ENCODE measurements around the gene PALD1. TPM values are rescaled to one million over a fixed set of nuclear protein-coding genes. Genes with fewer than 3 reads are reported as not detected.
A peak's percentile ranks its signal among the peaks of the same experiment; 100 is the strongest.

The PALD1 gene
- total RNA-seq, 1 donor from 2014 or later = 4.1 TPM

- TF ChIP-seq CTCF (IDR thresholded peaks at IDR 0.05) = no peak
- no peaks in the 10 kb centered on the region for H3K9me3 Mint-ChIP-seq (ENCODE audit: low read depth)
- no peak overlapping the region for H3K4me3 Mint-ChIP-seq (ENCODE audit: unreplicated experiment)
- peak; percentile 40 for DNase-seq (ENCODE audit: low spot score)
- H3K27ac Mint-ChIP-seq (ENCODE audit: unreplicated experiment) = no peak overlapping the region
- H3K4me1 Mint-ChIP-seq (ENCODE audit: low read depth) = peaks cover 9% of the 10 kb centered on the region
- H3K27me3 Mint-ChIP-seq (ENCODE audit: low read depth) = no peaks in the 10 kb centered on the region
- H3K36me3 Mint-ChIP-seq (ENCODE audit: low read depth) = no peaks in the 10 kb centered on the region
Observed at GRCh38 chr10:70571236-70571635, 92.7 kb downstream of the PALD1 start.

- Mint-ChIP-seq H3K27ac (ENCODE audit: unreplicated experiment) (no peak overlapping the region), H3K4me3 (ENCODE audit: unreplicated experiment) (no peak overlapping the region), H3K4me1 (ENCODE audit: low read depth) (peaks cover 15% of the 10 kb centered on the region), H3K27me3 (ENCODE audit: low read depth) (no peaks in the 10 kb centered on the region), H3K36me3 (ENCODE audit: low read depth) (no peaks in the 10 kb centered on the region), H3K9me3 (ENCODE audit: low read depth) (no peaks in the 10 kb centered on the region)
- TF ChIP-seq CTCF (IDR thresholded peaks at IDR 0.05) = no peak
- peak; percentile 59 for DNase-seq (ENCODE audit: low spot score)
Observed at GRCh38 chr10:70571636-70572439, 93.3 kb downstream of the PALD1 start.

- Mint-ChIP-seq H3K27me3 (ENCODE audit: low read depth) (no peaks in the 10 kb centered on the region), H3K27ac (ENCODE audit: unreplicated experiment) (no peak overlapping the region), H3K4me1 (ENCODE audit: low read depth) (peaks cover 34% of the 10 kb centered on the region), H3K36me3 (ENCODE audit: low read depth) (no peaks in the 10 kb centered on the region), H3K9me3 (ENCODE audit: low read depth) (no peaks in the 10 kb centered on the region), H3K4me3 (ENCODE audit: unreplicated experiment) (no peak overlapping the region)
- TF ChIP-seq CTCF (IDR thresholded peaks at IDR 0.05) = no peak
- DNase-seq (ENCODE audit: low spot score) = peak; percentile 28
Observed at GRCh38 chr10:70573599-70574506, 95.3 kb downstream of the PALD1 start.

GRCh38 chr10:70575486-70575873 lies 96.9 kb downstream of the PALD1 start:
- H3K36me3 Mint-ChIP-seq (ENCODE audit: low read depth) = no peaks in the 10 kb centered on the region
- peak; percentile 68 for DNase-seq (ENCODE audit: low spot score)

More at GRCh38 chr10:70575486-70575873, 96.9 kb downstream of the PALD1 start:
- TF ChIP-seq CTCF (IDR thresholded peaks at IDR 0.05) = no peak
- H3K27me3 Mint-ChIP-seq (ENCODE audit: low read depth) = no peaks in the 10 kb centered on the region
- H3K4me3 Mint-ChIP-seq (ENCODE audit: unreplicated experiment) = no peak overlapping the region
- H3K27ac Mint-ChIP-seq (ENCODE audit: unreplicated experiment) = peak overlapping the region; percentile 62
- peaks cover 34% of the 10 kb centered on the region for H3K4me1 Mint-ChIP-seq (ENCODE audit: low read depth)
- no peaks in the 10 kb centered on the region for H3K9me3 Mint-ChIP-seq (ENCODE audit: low read depth)

Data from chondrocyte (in vitro differentiated cells).